H7 (cell line): ENCODE measurements around the gene S100Z. TPM values are rescaled to one million over a fixed set of nuclear protein-coding genes. Genes with fewer than 3 reads are reported as not detected.
A peak's percentile ranks its signal among the peaks of the same experiment; 100 is the strongest.
"Not testable (repeated sequence)": the region's sequence is repeated elsewhere in the genome, so short reads cannot be mapped to it uniquely, and the experiment has no call there.

ENCODE experiments used
- DNase-seq: peaks from one replicate; pipeline ENCODE4 v3.0.0; 2012
- H3K27me3 ChIP-seq: 2 replicates; pipeline ENCODE4 v1.6.0; 2011; ENCODE audit warnings: mild to moderate bottlenecking, low read length; ENCODE audit not compliant: control insufficient read depth, insufficient read depth
- H3K36me3 ChIP-seq: replicated peaks from 2 replicates; pipeline ENCODE4 v1.5.1; 2011; ENCODE audit warnings: low read length; ENCODE audit not compliant: control insufficient read depth, insufficient read depth
- H3K4me3 ChIP-seq: 2 replicates; pipeline ENCODE4 v1.5.1; 2011; ENCODE audit warnings: low read depth, mild to moderate bottlenecking, control low read depth, low read length, moderate library complexity; ENCODE audit not compliant: insufficient read depth
- total RNA-seq: library from RNA; depleted of rRNA; stranded (reverse); fragments of >200 nt; shearing (Covaris generic); gene quantifications from 2 replicates; pipeline ENCODE4 v1.2.3, GENCODE V29; 2014

The S100Z gene
- total RNA-seq, 1 experiment from 2014 or later, result 1.6 TPM

GRCh38 chr5:76851728-76852369 lies 2.0 kb downstream of the S100Z start:
- H3K4me3 ChIP-seq, result no peak overlapping the region
- H3K36me3 ChIP-seq, result no peaks in the 10 kb centered on the region
- DNase-seq, result no peak
- H3K27me3 ChIP-seq, result no peaks in the 10 kb centered on the region

- Histone ChIP-seq H3K27me3 (no peaks in the 10 kb centered on the region), H3K4me3 (no peak overlapping the region), H3K36me3 (no peaks in the 10 kb centered on the region)
- no peak for DNase-seq
Observed at GRCh38 chr5:76852772-76853171, 3.0 kb downstream of the S100Z start.

DNA sequence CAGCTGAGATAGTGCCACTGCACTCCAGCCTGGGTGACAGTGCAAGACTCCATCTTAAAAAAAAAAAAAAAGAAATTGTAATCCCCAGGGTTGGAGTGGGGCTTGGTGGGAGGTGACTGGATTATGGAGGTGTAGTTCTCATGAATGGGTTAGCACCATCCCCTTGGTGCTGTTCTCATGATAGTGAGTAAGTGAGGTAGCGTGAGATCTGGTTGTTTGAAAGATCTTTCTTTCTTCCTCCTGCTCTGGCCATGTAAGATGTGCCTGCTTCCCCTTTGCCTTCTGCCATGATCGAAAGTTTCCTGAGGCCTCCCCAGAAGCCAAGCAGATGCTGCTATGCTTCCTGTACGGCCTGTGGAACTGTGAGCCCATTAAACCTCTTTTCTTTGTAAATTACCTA lies 3.9 kb downstream of the S100Z start:
- not testable (repeated sequence) for H3K36me3 ChIP-seq, H3K27me3 ChIP-seq, DNase-seq, H3K4me3 ChIP-seq

DNA sequence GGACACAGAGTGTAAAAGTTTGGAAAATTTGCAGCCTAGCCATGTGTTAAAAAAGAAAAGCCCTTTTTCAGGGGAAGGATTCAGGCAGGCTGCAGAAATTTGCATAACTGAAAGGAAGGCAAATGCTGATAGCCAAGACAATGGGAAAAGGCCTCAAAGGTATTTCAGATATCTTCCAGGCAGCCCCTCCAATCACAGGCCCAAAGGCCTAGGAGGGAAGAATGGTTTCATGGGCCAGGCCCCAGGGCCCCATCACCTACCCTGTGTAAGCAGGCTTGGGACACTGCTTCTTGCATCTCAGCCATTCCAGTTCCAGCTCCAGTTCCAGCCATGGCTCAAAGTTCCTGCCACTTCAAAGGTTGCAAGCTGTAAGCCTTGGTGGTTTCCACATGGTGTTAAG lies 4.8 kb downstream of the S100Z start:
- Histone ChIP-seq H3K36me3 (no peaks in the 10 kb centered on the region), H3K4me3 (no peak overlapping the region), H3K27me3 (no peaks in the 10 kb centered on the region)
- no peak for DNase-seq

DNA sequence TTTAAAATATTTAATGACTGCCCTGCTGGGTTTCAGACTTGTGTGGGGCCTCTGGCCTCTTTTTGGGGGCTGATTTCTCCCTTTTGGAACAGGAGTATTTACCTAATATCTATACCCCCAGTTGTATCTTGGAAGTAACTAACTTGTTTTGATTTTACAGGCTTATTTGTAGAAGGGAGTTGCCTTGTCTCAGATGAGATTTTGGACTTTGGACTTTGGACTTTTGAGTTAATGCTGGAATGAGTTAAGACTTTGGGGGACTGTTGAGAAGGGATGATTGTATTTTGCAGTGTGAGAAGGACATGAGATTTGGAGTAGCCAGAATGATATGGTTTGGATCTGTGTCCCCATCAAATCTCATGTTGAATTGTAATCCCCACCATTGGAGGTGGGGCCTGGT lies 5.7 kb downstream of the S100Z start:
- not testable (repeated sequence) for H3K36me3 ChIP-seq, H3K27me3 ChIP-seq, H3K4me3 ChIP-seq, DNase-seq

- no peaks in the 10 kb centered on the region for H3K27me3 ChIP-seq
- no peak for DNase-seq
- H3K4me3 ChIP-seq, result no peak overlapping the region
- no peaks in the 10 kb centered on the region for H3K36me3 ChIP-seq
Observed at GRCh38 chr5:76855961-76856360, 6.1 kb downstream of the S100Z start.

- DNase-seq, H3K4me3 ChIP-seq: not testable (repeated sequence)
Observed at GRCh38 chr5:76856800-76857199, 7.0 kb downstream of the S100Z start.

GRCh38 chr5:76859591-76860247 lies 9.9 kb downstream of the S100Z start:
- H3K27me3 ChIP-seq, result no peaks in the 10 kb centered on the region
- H3K36me3 ChIP-seq, result no peaks in the 10 kb centered on the region
- no peak overlapping the region for H3K4me3 ChIP-seq
- no peak for DNase-seq

More at GRCh38 chr5:76856800-76857199, 7.0 kb downstream of the S100Z start:
- not testable (repeated sequence) for H3K27me3 ChIP-seq, H3K36me3 ChIP-seq

DNA sequence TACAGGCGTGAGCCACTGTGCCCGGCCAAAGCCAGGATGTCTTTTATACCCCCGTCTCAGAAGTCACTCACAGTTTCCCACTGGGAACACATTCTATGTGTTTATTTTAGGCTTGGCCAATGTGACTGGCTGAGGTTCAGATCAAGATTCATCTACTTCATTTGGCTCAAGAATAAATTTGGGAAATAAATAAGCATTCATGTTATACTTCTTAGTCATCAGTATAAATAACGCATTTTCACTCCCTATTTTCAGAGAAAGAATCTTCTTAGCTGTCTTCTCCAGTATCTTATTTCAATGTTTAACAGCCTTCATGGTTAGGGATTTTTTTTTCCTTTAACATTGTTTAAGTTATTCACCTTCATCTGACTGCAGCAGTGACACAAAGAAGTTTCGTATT lies 11.8 kb downstream of the S100Z start:
- H3K36me3 ChIP-seq, result no peaks in the 10 kb centered on the region
- no peaks in the 10 kb centered on the region for H3K27me3 ChIP-seq
- H3K4me3 ChIP-seq, result no peak overlapping the region
- no peak for DNase-seq

DNA sequence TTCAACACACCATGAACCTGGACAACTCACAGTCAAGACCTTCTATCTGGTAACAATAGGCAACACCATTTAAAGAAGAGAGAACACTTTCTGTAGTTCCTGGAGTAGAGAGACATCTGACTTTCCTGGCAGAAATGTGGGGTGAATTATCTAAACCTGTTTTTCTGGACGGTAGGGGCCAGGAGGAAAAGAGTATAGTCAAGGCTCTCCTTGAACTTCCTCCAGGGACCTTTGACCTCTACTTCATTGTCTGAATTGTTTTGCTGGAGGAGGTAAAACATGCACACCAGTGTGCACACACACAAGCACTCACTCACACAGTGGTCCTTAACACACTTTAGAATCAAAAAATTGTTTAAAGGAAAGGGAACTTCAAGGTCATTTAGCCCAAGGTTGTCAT lies 13.2 kb downstream of the S100Z start:
- Histone ChIP-seq H3K36me3 (no peaks in the 10 kb centered on the region), H3K27me3 (no peaks in the 10 kb centered on the region), H3K4me3 (no peak overlapping the region)
- no peak for DNase-seq

DNA sequence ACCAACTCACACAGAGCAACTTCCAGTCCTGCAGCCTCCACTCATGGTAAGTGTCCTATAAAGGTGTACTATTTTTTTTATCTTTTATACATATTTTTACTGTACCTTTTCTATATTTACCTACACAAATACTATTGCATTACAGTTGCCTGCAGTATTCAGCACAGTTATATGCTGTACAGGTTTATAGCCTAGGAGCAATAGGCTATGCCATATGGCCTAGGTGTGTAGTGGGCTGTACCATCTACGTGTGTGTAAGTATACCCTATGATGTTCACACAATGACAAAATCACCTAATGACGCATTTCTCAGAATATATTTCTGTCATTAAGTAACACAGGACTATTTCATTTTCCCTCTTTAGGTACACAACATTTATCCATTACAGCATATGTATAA lies 16.7 kb downstream of the S100Z start:
- DNase-seq, result no peak
- H3K27me3 ChIP-seq, result no peaks in the 10 kb centered on the region
- no peak overlapping the region for H3K4me3 ChIP-seq
- H3K36me3 ChIP-seq, result no peaks in the 10 kb centered on the region

GRCh38 chr5:76867038-76867437 lies 17.2 kb downstream of the S100Z start:
- DNase-seq, result no peak
- Histone ChIP-seq H3K4me3 (no peak overlapping the region), H3K27me3 (no peaks in the 10 kb centered on the region), H3K36me3 (no peaks in the 10 kb centered on the region)

DNA sequence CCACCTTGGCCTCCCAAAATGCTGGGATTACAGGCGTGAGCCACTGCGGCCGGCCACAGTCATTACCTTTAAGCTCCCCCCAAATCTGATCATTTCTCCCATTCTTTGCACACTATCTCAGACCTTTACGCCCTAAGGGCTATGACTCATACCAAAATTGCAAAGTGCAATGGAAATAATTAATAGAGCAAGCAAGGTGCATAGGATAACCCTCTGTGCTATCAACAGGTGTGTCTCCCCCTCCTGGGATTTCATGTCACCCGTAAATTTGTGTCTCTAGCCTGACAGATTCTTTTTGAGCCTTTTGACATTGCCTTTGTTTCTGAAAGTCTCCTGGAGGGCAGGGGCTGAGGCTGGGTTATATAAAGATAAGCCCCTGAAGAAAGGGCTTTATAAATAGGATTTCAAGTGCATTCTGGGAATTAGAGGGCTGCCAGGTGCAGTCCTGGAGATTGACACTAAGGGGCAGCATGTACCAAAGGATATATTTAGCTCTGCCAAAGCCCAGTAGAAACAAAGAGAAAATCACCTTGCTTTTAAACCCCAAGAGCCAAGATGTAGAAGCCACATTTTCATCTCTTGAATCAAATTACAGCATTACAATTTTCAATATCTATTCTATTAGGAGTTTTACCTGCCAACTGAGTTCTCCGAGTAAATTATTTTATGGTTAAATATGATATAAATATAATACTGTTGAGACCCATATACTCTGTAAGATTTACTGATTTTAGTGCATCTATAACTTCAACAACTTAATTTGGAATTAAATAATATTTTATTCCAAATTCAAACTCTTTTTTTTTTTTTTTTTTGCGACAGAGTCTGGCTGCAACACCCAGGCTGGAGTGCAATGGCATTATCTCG lies 18.2 kb downstream of the S100Z start:
- Histone ChIP-seq H3K4me3 (no peak overlapping the region), H3K36me3 (no peaks in the 10 kb centered on the region), H3K27me3 (no peaks in the 10 kb centered on the region)
- DNase-seq, result peak; percentile 68

- Histone ChIP-seq H3K27me3 (no peaks in the 10 kb centered on the region), H3K36me3 (no peaks in the 10 kb centered on the region), H3K4me3 (no peak overlapping the region)
- DNase-seq, result no peak
Observed at GRCh38 chr5:76870046-76870445, 20.2 kb downstream of the S100Z start.

- no peak for DNase-seq
- Histone ChIP-seq H3K4me3 (peak overlapping the region; percentile 34), H3K27me3 (no peaks in the 10 kb centered on the region), H3K36me3 (no peaks in the 10 kb centered on the region)
Observed at GRCh38 chr5:76874088-76874581, 24.3 kb downstream of the S100Z start.
